H1 (cell line): ENCODE measurements around the gene C1orf56. TPM values are rescaled to one million over a fixed set of nuclear protein-coding genes. Genes with fewer than 3 reads are reported as not detected.

ENCODE experiments used
- CTCF ChIA-PET: fragments of 300-600 bp; sonication (Branson Sonifier 250); formaldehyde crosslinking; loops from one replicate; lab custom pipeline; 2021; ENCODE audit not compliant: partially characterized antibody; lab: Charles Lee
- POLR2A ChIA-PET: fragments of 300-600 bp; sonication (Branson Sonifier 250); formaldehyde crosslinking; loops from one replicate; lab custom pipeline; 2021; ENCODE audit warnings: inconsistent platforms; ENCODE audit not compliant: partially characterized antibody; lab: Charles Lee
- DNase-seq, 2 experiments: peaks; one replicate each; pipeline versions ENCODE4 v3.0.0 to v3.0.0-alpha.2; 2010 to 2022; ENCODE audit warnings: low spot score in 2 of 2, low read depth in 1 of 2, mixed read lengths in 1 of 2
- FAIRE-seq: peaks from 2 replicates; lab custom pipeline; 2011; peaks lifted over from hg19 to GRCh38; lab: Jason Lieb, UNC
- H2AFZ ChIP-seq: 2 replicates; pipeline ENCODE4 v1.8.1; 2012; ENCODE audit warnings: low read length, inconsistent platforms
- H2AK5ac ChIP-seq: 2 replicates; pipeline ENCODE4 v1.6.1; 2013; ENCODE audit warnings: low read depth, low read length
- H2BK120ac ChIP-seq: replicated peaks from 2 replicates; pipeline ENCODE3; 2013; ENCODE audit warnings: low read depth, low read length, inconsistent platforms
- H2BK12ac ChIP-seq: 2 replicates; pipeline ENCODE4 v1.6.1; 2013; ENCODE audit warnings: low read depth, low read length
- H2BK15ac ChIP-seq: 2 replicates; pipeline ENCODE4 v1.6.1; 2013; ENCODE audit warnings: low read length
- H2BK20ac ChIP-seq: 2 replicates; pipeline ENCODE4 v1.6.1; 2013; ENCODE audit warnings: low read length
- H2BK5ac ChIP-seq: 2 replicates; pipeline ENCODE4 v1.6.1; 2013; ENCODE audit warnings: low read depth, low read length
- H3K14ac ChIP-seq: 2 replicates; pipeline ENCODE4 v1.6.1; 2013; ENCODE audit warnings: inconsistent platforms; ENCODE audit not compliant: insufficient read length
- H3K18ac ChIP-seq: 2 replicates; pipeline ENCODE4 v1.6.1; 2013; ENCODE audit warnings: low read length; ENCODE audit errors: extremely low read depth
- H3K23ac ChIP-seq: 2 replicates; pipeline ENCODE4 v1.6.1; 2013; ENCODE audit warnings: inconsistent platforms; ENCODE audit not compliant: insufficient read length
- H3K23me2 ChIP-seq: 2 replicates; pipeline ENCODE4 v1.6.1; 2013; ENCODE audit warnings: low read depth, low read length
- H3K27ac ChIP-seq: 2 replicates; pipeline ENCODE4 v1.6.1; 2011; ENCODE audit warnings: low read depth, low read length, inconsistent platforms
- H3K27me3 ChIP-seq, 4 experiments: replicated peaks in 1 of 4; 1 replicate in 1 of 4; 2 replicates in 3 of 4; pipeline versions ENCODE4 v1.6.1 to v1.8.1; 2011 to 2013; ENCODE audit warnings: low read length in 3 of 4, mild to moderate bottlenecking in 3 of 4, inconsistent platforms in 2 of 4, mixed read lengths in 2 of 4, moderate library complexity in 1 of 4; ENCODE audit not compliant: control insufficient read depth in 3 of 4, insufficient read depth in 3 of 4; ENCODE audit errors: extremely low read depth in 1 of 4
- H3K36me3 ChIP-seq, 4 experiments: 2 replicates each; pipeline versions ENCODE4 v1.6.1 to v1.8.1; 2011 to 2013; ENCODE audit warnings: mild to moderate bottlenecking in 4 of 4, low read length in 3 of 4, moderate library complexity in 2 of 4, control low read depth in 1 of 4, inconsistent platforms in 1 of 4; ENCODE audit not compliant: insufficient read depth in 4 of 4, control insufficient read depth in 2 of 4
- H3K4ac ChIP-seq: replicated peaks from 2 replicates; pipeline ENCODE3; 2013; ENCODE audit warnings: low read length, low read depth, mixed read lengths, inconsistent platforms; ENCODE audit not compliant: insufficient read length
- H3K4me1 ChIP-seq, 4 experiments: replicated peaks in 1 of 4; 1 replicate in 1 of 4; 2 replicates in 3 of 4; pipeline versions ENCODE4 v1.6.1 to v1.8.1; 2011 to 2013; ENCODE audit warnings: low read length in 3 of 4, inconsistent platforms in 2 of 4, mixed read lengths in 1 of 4; ENCODE audit not compliant: insufficient read depth in 4 of 4, control insufficient read depth in 3 of 4
- H3K4me2 ChIP-seq, 2 experiments: 2 replicates each; pipeline versions ENCODE4 v1.6.1 to v1.8.1; 2011 to 2013; ENCODE audit warnings: low read depth in 2 of 2, low read length in 2 of 2, control low read depth in 1 of 2, inconsistent platforms in 1 of 2, mild to moderate bottlenecking in 1 of 2; ENCODE audit not compliant: insufficient read depth in 1 of 2
- H3K4me3 ChIP-seq, 4 experiments: fragments of 200-600, 300-600 bp in 1 of 4; sonication (generic), shearing (Covaris generic), sonication (Bioruptor Twin) in 1 of 4; 2 replicates each; pipeline versions ENCODE4 v1.5.1 to v1.8.1; 2011 to 2016; ENCODE audit warnings: low read length in 4 of 4, low read depth in 3 of 4, control low read depth in 2 of 4, inconsistent platforms in 2 of 4, mild to moderate bottlenecking in 2 of 4, mixed read lengths in 1 of 4, moderate library complexity in 1 of 4; ENCODE audit not compliant: insufficient read depth in 2 of 4; ENCODE audit errors: extremely low read depth in 1 of 4
- H3K56ac ChIP-seq: replicated peaks from 2 replicates; pipeline ENCODE3; 2013; ENCODE audit warnings: low read depth, mild to moderate bottlenecking, mixed read lengths, low read length, inconsistent platforms; ENCODE audit not compliant: insufficient read length
- H3K79me1 ChIP-seq: 2 replicates; pipeline ENCODE4 v1.6.1; 2013; ENCODE audit warnings: low read depth, low read length, control low read depth
- H3K79me2 ChIP-seq, 2 experiments: 2 replicates each; pipeline versions ENCODE4 v1.6.1 to v1.8.1; 2012 to 2013; ENCODE audit warnings: low read length in 2 of 2, mild to moderate bottlenecking in 2 of 2, inconsistent platforms in 1 of 2; ENCODE audit not compliant: insufficient read depth in 2 of 2, control insufficient read depth in 1 of 2
- H3K9ac ChIP-seq, 4 experiments: replicated peaks in 1 of 4; 1 replicate in 1 of 4; 2 replicates in 3 of 4; pipeline versions ENCODE4 v1.6.1 to v1.8.1; 2011 to 2013; ENCODE audit warnings: low read depth in 3 of 4, low read length in 3 of 4, control low read depth in 2 of 4, mild to moderate bottlenecking in 2 of 4, moderate library complexity in 2 of 4, inconsistent platforms in 1 of 4; ENCODE audit errors: extremely low read depth in 1 of 4
- H3K9me3 ChIP-seq, 2 experiments: 2 replicates each; pipeline versions ENCODE4 v1.6.1 to v1.8.1; 2012 to 2013; ENCODE audit warnings: mild to moderate bottlenecking in 2 of 2, moderate library complexity in 2 of 2, control low read depth in 1 of 2, inconsistent platforms in 1 of 2, low read depth in 1 of 2, low read length in 1 of 2, mixed read lengths in 1 of 2; ENCODE audit not compliant: insufficient read depth in 2 of 2
- H4K20me1 ChIP-seq, 2 experiments: replicated peaks in 1 of 2; 2 replicates each; pipeline versions ENCODE3 to v1.8.1; 2011 to 2013; ENCODE audit warnings: inconsistent platforms in 2 of 2, low read length in 2 of 2, mild to moderate bottlenecking in 1 of 2; ENCODE audit not compliant: insufficient read depth in 2 of 2, control insufficient read depth in 1 of 2
- H4K5ac ChIP-seq: 2 replicates; pipeline ENCODE4 v1.6.1; 2013; ENCODE audit warnings: low read length, low read depth, mixed read lengths, inconsistent platforms; ENCODE audit not compliant: insufficient read length
- H4K8ac ChIP-seq: 2 replicates; pipeline ENCODE4 v1.8.0; 2013; ENCODE audit warnings: mild to moderate bottlenecking, moderate library complexity, low read length, inconsistent platforms; ENCODE audit not compliant: insufficient read depth; ENCODE audit errors: extremely low read depth
- H4K91ac ChIP-seq: replicated peaks from 2 replicates; pipeline ENCODE3; 2013; ENCODE audit warnings: low read length, mixed read lengths, inconsistent platforms; ENCODE audit not compliant: insufficient read length
- ASH2L ChIP-seq: fragments of 200-600, 300-600 bp; sonication (generic); IDR thresholded peaks from one replicate; pipeline ENCODE4 v1.7.1; 2017; ENCODE audit warnings: low read length
- EGR1 ChIP-seq: IDR thresholded peaks from 2 replicates; pipeline ENCODE4 v1.6.1; 2011; ENCODE audit warnings: low read depth, low read length, borderline replicate concordance
- POLR2A ChIP-seq, 2 experiments: IDR thresholded peaks; 1 replicate in 1 of 2; 2 replicates in 1 of 2; pipeline ENCODE4 v1.6.1; 2011; ENCODE audit warnings: low read depth in 2 of 2, low read length in 2 of 2, mild to moderate bottlenecking in 2 of 2; ENCODE audit errors: control extremely low read depth in 1 of 2
- SP2 ChIP-seq: IDR thresholded peaks from 2 replicates; pipeline ENCODE4 v1.6.1; 2012; ENCODE audit warnings: mild to moderate bottlenecking, low read length, inconsistent platforms
- TCF12 ChIP-seq: IDR thresholded peaks from 2 replicates; pipeline ENCODE4 v1.6.1; 2011; ENCODE audit warnings: low read depth, mild to moderate bottlenecking, low read length
- WGBS, 2 experiments: shearing (Covaris generic) in 1 of 2; methylation state at CpG; one replicate each; pipeline versions ENCODE4 v1.1.6 to v1.1.7; 2013 to 2015; ENCODE audit warnings: low lambda C conversion rate in 2 of 2, mixed read lengths in 2 of 2, inconsistent platforms in 1 of 2, low coverage in 1 of 2, missing lambda C conversion rate in 1 of 2; ENCODE audit not compliant: insufficient replicate concordance in 2 of 2, insufficient coverage in 1 of 2, insufficient read length in 1 of 2; ENCODE audit errors: extremely low coverage in 1 of 2, missing lambda C conversion rate in 1 of 2; 5-methylcytosine and 5-hydroxymethylcytosine counted together
- polyA plus RNA-seq, 7 experiments: library from polyadenylated mRNA; depleted of rRNA in 3 of 7; stranded (reverse) in 5 of 7; unstranded in 2 of 7; fragments of >200 nt in 5 of 7; fragments of 200-250 nt in 2 of 7; gene quantifications; 1 replicate in 5 of 7; 2 replicates in 1 of 7; 4 replicates in 1 of 7; pipeline versions ENCODE4 v1.2.1 to v1.2.3, GENCODE V29; 2011 to 2013; ENCODE audit warnings: missing spikeins in 2 of 7, mixed read lengths in 2 of 7
- total RNA-seq: library from RNA; stranded (reverse); fragmentation: NEBNext Ultra II Directional; extraction: Animal tissue kit (Norgen Biotek cat#: 25700); gene quantifications from 2 replicates; pipeline ENCODE4 v1.2.1, GENCODE V29; 2021

C1orf56 gene
- total and polyA plus RNA-seq, 2 of the 8 experiments (the other 6 are each of a cell fraction or from before 2014, with no cell fraction given): 3.0 to 3.4 TPM

DNA sequence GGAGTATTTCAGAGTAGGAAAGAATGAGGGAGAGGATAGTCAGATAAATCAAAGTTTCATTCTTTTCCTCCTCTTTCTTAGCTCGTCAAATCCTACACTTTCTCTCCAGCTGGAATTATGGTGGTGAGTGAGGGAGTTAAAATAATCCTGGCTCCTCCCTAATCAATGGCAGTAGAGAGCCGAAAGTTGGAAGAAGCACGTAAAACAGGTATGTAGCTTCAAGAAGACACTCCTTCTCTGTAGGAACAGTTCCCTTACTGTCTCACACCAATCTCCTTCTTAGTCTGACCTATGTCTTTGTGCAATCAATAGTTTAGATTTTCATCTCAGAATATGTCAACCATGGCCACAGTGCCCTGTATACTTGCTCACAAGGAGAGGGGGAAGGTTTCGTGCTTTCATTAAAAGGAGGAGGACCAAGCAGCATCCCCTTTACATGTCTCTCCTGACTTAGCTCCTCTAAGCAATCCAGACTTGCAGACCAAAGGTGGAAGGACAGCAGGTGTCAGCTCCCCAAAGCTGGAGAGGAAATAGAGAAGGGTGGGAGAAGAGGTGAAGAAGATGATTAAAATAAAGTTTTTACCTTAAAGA is 41.7 kb upstream of the C1orf56 start:
- Histone ChIP-seq H3K9ac (no peak overlapping the region; a peak in 2 of 7 replicates), H3K79me2 (peaks cover 0 to 5% of the 10 kb centered on the region in 2 experiments; a peak in 2 of 4 replicates), H3K79me1 (no peaks in the 10 kb centered on the region), H3K14ac (no peak overlapping the region), H3K23me2 (peaks cover 5% of the 10 kb centered on the region), H4K20me1 (no peaks in the 10 kb centered on the region), H4K8ac (no peak overlapping the region), H3K56ac (no peak overlapping the region), H4K91ac (no peak overlapping the region), H3K4ac (no peak overlapping the region), H2BK12ac (no peak overlapping the region), H3K23ac (no peak overlapping the region), H2BK20ac (no peak overlapping the region), H3K4me2 (peak overlapping the region; percentile 71 to 74), H4K5ac (no peak overlapping the region), H3K36me3 (no peaks in the 10 kb centered on the region), H3K4me3 (peak overlapping the region; percentile 6 to 57 (median 41); a peak in 6 of 8 replicates), H3K9me3 (no peaks in the 10 kb centered on the region), H2AK5ac (no peak overlapping the region), H2BK15ac (no peak overlapping the region), H2AFZ (no peak overlapping the region), H3K27me3 (no peaks in the 10 kb centered on the region), H3K18ac (no peak overlapping the region), H2BK120ac (no peak overlapping the region), H3K4me1 (peaks cover 9 to 12% (median 9%) of the 10 kb centered on the region in 4 experiments; a peak in 6 of 7 replicates), H3K27ac (no peak overlapping the region), H2BK5ac (no peak overlapping the region)
- TF ChIP-seq EGR1 (no peak), POLR2A (IDR thresholded peaks at IDR 0.05; ENCODE audit: control extremely low read depth in 1 of 2, low read depth in 2 of 2, low read length in 2 of 2) (no peak), TCF12 (no peak), SP2 (no peak), ASH2L (no peak)
- POLR2A ChIA-PET: interaction anchor here (0.6 to 3.1 kb wide), 20 partner anchors 8 to 435 kb away, joined by 3 to 28 read pairs (median 5); partner anchors contain the start of genes ANXA9, C1orf56, CDC42SE1 and CERS2
- no peak for FAIRE-seq
- 71% methylated on average over 4 of the region's 4 CpGs; no CpG with 5 or more reads in 1 of the 2 experiments for WGBS, 2 experiments
- no peak for DNase-seq
- CTCF ChIA-PET: interaction anchor here (0.6 to 7.8 kb wide), 26 partner anchors 10 to 665 kb away, joined by 3 to 142 read pairs (median 4); partner anchors contain the start of genes ANXA9, CDC42SE1, TNFAIP8L2 and VPS72
